Glutamatergic neuron (in vitro differentiated cells): ENCODE data around the gene ARHGAP22. TPM values are rescaled to one million over a fixed set of nuclear protein-coding genes. Genes with fewer than 3 reads are reported as not detected.

Experiments used
- DNase-seq: peaks from one replicate; pipeline ENCODE4 v3.0.0; 2022
- H3K27ac Mint-ChIP-seq: one replicate; pipeline ENCODE4 v1.8.0; 2020; ENCODE audit warnings: mild to moderate bottlenecking, mixed read lengths, inconsistent platforms; ENCODE audit not compliant: unreplicated experiment
- H3K27me3 Mint-ChIP-seq: one replicate; pipeline ENCODE4 v1.8.0; 2020; ENCODE audit warnings: mild to moderate bottlenecking, moderate library complexity, mixed read lengths, inconsistent platforms; ENCODE audit not compliant: unreplicated experiment
- H3K36me3 Mint-ChIP-seq: one replicate; pipeline ENCODE4 v1.8.0; 2020; ENCODE audit warnings: mild to moderate bottlenecking, mixed read lengths, inconsistent platforms; ENCODE audit not compliant: unreplicated experiment
- H3K4me1 Mint-ChIP-seq: one replicate; pipeline ENCODE4 v1.8.0; 2020; ENCODE audit warnings: mild to moderate bottlenecking, low read depth, mixed read lengths, inconsistent platforms; ENCODE audit not compliant: unreplicated experiment
- H3K4me3 Mint-ChIP-seq: one replicate; pipeline ENCODE4 v1.8.0; 2020; ENCODE audit warnings: mild to moderate bottlenecking, mixed read lengths, inconsistent platforms; ENCODE audit not compliant: unreplicated experiment
- H3K9me3 Mint-ChIP-seq: one replicate; pipeline ENCODE4 v1.8.0; 2020; ENCODE audit warnings: mild to moderate bottlenecking, moderate library complexity, mixed read lengths, inconsistent platforms; ENCODE audit not compliant: unreplicated experiment
- total RNA-seq: library from RNA; stranded (reverse); fragmentation: NEBNext Ultra II Directional; extraction: Animal tissue kit (Norgen Biotek cat#: 25700); gene quantifications from one replicate; pipeline ENCODE4 v1.2.1, GENCODE V29; 2021; ENCODE audit not compliant: unreplicated experiment
- TF ChIP-seq, protein P1 (sequence below): fragments of 200-600 bp; sonication (generic); IDR thresholded peaks from one replicate; pipeline ENCODE4 v1.5.0; 2021; ENCODE audit not compliant: partially characterized antibody, unreplicated experiment

ARHGAP22 gene
- total RNA-seq, 1 donor from 2014 or later = 10.0 TPM

DNA sequence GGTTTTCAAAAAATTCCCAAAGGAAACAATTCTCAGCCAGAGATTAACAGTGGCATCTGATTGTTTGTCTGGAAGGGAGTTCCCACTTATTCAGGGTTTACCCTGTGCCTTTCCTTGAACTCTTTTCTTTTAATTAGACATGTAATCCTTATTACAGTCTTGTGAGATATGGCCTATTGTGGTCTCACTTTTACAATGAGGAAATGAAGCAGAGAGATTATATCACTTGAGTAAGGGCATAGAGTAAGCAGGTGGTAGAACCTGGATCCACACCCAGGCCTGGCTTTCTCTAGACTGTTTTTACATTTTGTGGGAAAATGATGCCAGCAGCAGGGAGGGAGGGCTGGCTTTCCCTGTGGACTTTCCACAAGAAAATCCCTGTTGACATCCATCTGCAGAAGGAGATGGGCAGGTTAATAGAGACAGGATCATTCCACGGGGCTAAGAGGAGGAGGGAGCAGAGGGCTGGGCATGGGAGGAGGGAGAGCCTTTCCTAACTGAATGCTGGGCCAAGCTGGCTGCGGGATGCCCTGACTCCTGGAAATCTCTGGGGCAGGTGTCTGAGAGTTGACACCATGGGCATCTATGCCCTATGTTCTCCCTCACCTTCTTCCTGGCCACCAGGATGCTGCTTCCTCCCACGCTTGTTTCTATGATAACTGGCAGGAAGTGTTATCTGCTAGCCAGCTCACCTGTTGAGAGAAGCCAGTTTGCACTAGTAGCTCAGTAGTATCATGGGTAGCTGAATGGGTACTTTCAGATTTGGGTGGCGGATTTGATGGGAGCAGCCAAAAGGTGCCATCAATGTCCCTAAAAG, 28.7 kb upstream of the ARHGAP22 start:
- H3K4me3 Mint-ChIP-seq = no peak overlapping the region
- H3K4me1 Mint-ChIP-seq = peaks cover 2% of the 10 kb centered on the region
- TF ChIP-seq, protein P1, sequence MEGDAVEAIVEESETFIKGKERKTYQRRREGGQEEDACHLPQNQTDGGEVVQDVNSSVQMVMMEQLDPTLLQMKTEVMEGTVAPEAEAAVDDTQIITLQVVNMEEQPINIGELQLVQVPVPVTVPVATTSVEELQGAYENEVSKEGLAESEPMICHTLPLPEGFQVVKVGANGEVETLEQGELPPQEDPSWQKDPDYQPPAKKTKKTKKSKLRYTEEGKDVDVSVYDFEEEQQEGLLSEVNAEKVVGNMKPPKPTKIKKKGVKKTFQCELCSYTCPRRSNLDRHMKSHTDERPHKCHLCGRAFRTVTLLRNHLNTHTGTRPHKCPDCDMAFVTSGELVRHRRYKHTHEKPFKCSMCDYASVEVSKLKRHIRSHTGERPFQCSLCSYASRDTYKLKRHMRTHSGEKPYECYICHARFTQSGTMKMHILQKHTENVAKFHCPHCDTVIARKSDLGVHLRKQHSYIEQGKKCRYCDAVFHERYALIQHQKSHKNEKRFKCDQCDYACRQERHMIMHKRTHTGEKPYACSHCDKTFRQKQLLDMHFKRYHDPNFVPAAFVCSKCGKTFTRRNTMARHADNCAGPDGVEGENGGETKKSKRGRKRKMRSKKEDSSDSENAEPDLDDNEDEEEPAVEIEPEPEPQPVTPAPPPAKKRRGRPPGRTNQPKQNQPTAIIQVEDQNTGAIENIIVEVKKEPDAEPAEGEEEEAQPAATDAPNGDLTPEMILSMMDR = no peak
- no peak for DNase-seq
- H3K9me3 Mint-ChIP-seq = peaks cover 4% of the 10 kb centered on the region
- H3K27me3 Mint-ChIP-seq = peaks cover 6% of the 10 kb centered on the region
- no peak overlapping the region for H3K27ac Mint-ChIP-seq
- H3K36me3 Mint-ChIP-seq = peaks cover 4% of the 10 kb centered on the region

GRCh38 chr10:48632166-48632565, 27.3 kb upstream of the ARHGAP22 start:
- Mint-ChIP-seq H3K4me3 (no peak overlapping the region), H3K27me3 (peaks cover 12% of the 10 kb centered on the region), H3K36me3 (no peaks in the 10 kb centered on the region), H3K27ac (no peak overlapping the region), H3K4me1 (peaks cover 5% of the 10 kb centered on the region), H3K9me3 (peaks cover 14% of the 10 kb centered on the region)
- TF ChIP-seq, protein P1 = no peak
- no peak for DNase-seq

DNA sequence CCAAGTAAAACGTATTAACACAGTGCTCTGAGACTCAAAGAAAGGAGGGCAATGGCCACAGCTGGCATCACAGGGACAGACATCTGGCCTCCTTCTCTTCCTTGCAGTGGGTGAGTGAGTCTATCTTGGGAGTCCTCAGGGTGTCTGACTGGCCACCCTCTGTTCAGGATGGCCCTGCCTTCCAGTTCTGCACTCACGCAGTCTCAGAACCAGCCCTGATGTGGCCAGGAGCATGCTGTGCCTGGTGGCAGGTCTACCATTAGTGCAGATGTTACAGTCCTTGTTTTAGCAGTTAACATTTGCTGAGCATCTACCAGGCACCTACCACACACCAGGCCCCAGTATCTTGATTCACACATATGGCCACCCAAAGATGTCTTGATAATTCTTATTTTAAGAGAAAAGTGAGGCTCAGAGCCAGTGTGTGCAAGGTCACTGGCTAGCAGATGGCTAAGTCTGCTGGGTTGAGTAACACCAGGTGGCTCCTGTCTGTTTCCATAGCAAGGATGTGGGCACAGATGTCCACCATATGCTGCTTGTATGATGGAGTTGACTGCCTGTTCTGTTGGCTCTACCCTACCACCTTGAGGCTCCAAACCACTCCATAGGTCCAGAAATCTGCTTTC, 23.2 kb upstream of the ARHGAP22 start:
- no peak overlapping the region for H3K4me3 Mint-ChIP-seq
- peak; percentile 38 for DNase-seq
- H3K27me3 Mint-ChIP-seq = peaks cover 10% of the 10 kb centered on the region
- peaks cover 14% of the 10 kb centered on the region for H3K9me3 Mint-ChIP-seq
- peak overlapping the region; percentile 86 for H3K27ac Mint-ChIP-seq
- H3K36me3 Mint-ChIP-seq = peaks cover 5% of the 10 kb centered on the region
- TF ChIP-seq, protein P1 = no peak
- H3K4me1 Mint-ChIP-seq = peaks cover 7% of the 10 kb centered on the region

DNA sequence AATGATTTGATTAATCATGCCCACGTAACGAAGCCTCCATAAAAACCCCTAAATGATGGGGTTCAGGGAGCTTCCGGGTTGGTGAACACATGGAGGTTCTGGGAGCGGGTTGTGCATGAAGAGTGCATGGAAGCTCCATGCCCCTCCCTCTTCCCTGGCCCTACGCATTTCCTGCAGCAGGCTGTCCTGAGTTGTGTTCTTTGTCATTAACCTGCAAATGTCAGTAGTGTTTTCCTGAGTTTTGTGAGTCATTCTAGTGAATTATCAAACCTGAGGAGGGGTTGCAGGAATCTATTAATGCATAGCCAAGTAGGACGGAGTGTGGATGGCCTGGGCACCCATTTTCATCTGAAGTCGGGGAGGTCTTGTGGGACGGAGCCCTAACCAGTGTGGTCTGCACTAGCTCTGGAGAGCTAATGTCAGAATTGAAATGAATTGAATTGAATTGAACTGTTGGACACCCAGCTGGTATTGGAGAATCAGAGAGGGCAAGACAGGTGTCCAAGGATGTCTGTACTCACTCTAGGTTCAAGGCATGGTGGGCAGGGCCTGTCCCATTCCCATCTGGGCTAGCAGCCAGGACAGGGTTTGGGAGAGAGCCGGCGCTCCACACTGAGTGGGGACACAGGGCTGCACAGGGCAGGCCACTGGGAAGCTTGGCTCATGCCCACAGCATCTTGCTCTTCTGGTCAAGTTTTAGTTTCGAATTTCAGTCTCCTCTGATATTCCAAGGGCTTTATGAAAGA, 22.3 kb upstream of the ARHGAP22 start:
- no peak overlapping the region for H3K4me3 Mint-ChIP-seq
- H3K27me3 Mint-ChIP-seq = peaks cover 7% of the 10 kb centered on the region
- H3K9me3 Mint-ChIP-seq = peaks cover 14% of the 10 kb centered on the region
- no peak for DNase-seq
- TF ChIP-seq, protein P1 = no peak
- H3K27ac Mint-ChIP-seq = peak overlapping the region; percentile 86
- H3K36me3 Mint-ChIP-seq = peaks cover 5% of the 10 kb centered on the region
- peaks cover 7% of the 10 kb centered on the region for H3K4me1 Mint-ChIP-seq
